GM12878 (cell line): ENCODE results near the gene SULT1A2. TPM values are rescaled to one million over a fixed set of nuclear protein-coding genes. Genes with fewer than 3 reads are reported as not detected.

ENCODE experiments used
- ATAC-seq: fragments of 200-7000 bp; cut with Tn5 transposase; 3 replicates; pipeline ENCODE4 v1.9.1; 2020; ENCODE audit warnings: mild to moderate bottlenecking, moderate library complexity
- BruUV-seq: library from RNA; stranded (reverse); fragments of 400-500 nt; replicated peaks from 2 replicates; lab custom pipeline; 2021; lab: Mats Ljungman, UMichigan
- CTCF ChIA-PET: fragments of 300-600 bp; sonication (Branson Sonifier 250); formaldehyde crosslinking; extraction: SDS; loops from one replicate; lab custom pipeline; 2021; ENCODE audit warnings: inconsistent platforms; lab: Yijun Ruan, JAX
- POLR2A ChIA-PET: fragments of 350-600 bp; formaldehyde crosslinking; extraction: SDS; loops from one replicate; lab custom pipeline; 2021; ENCODE audit warnings: inconsistent platforms; lab: Charles Lee
- RAD21 ChIA-PET: fragments of 300-600 bp; sonication (Branson Sonifier 250); formaldehyde crosslinking; loops from one replicate; lab custom pipeline; 2023; ENCODE audit warnings: antibody characterized with exemption; ENCODE audit not compliant: unreplicated experiment; lab: Charles Lee
- SMC1A ChIA-PET: fragments of 300-600 bp; sonication (Branson Sonifier 250); formaldehyde crosslinking; loops from one replicate; lab custom pipeline; 2023; ENCODE audit not compliant: unreplicated experiment, uncharacterized antibody; lab: Charles Lee
- DNase-seq: peaks from one replicate; pipeline ENCODE4 v3.0.0-alpha.2; 2011; ENCODE audit warnings: low read depth, low spot score
- FAIRE-seq: peaks from 3 replicates; lab custom pipeline; 2011; peaks lifted over from hg19 to GRCh38; lab: Jason Lieb, UNC
- H2AFZ ChIP-seq: 2 replicates; pipeline ENCODE4 v1.6.0; 2011; ENCODE audit warnings: low read depth, low read length, control low read depth; ENCODE audit not compliant: control insufficient read depth
- H3K27ac ChIP-seq: 2 replicates; pipeline ENCODE4 v1.5.1; 2011; ENCODE audit warnings: control low read depth; ENCODE audit not compliant: control insufficient read depth, insufficient read depth
- H3K27me3 ChIP-seq, 2 experiments: replicated peaks in 1 of 2; 2 replicates each; pipeline versions ENCODE4 v1.6.0 to v1.6.1; 2011; ENCODE audit warnings: low read length in 1 of 2; ENCODE audit not compliant: control insufficient read depth in 2 of 2, insufficient read depth in 2 of 2
- H3K36me3 ChIP-seq, 2 experiments: 2 replicates each; pipeline ENCODE4 v1.5.1; 2011; ENCODE audit warnings: low read length in 1 of 2; ENCODE audit not compliant: control insufficient read depth in 2 of 2, insufficient read depth in 2 of 2
- H3K4me1 ChIP-seq: 2 replicates; pipeline ENCODE4 v1.6.1; 2011; ENCODE audit warnings: mild to moderate bottlenecking, low read length, moderate library complexity, mixed read lengths; ENCODE audit not compliant: control insufficient read depth, insufficient read depth
- H3K4me2 ChIP-seq: 2 replicates; pipeline ENCODE4 v1.6.0; 2011; ENCODE audit warnings: control low read depth; ENCODE audit not compliant: control insufficient read depth, insufficient read depth
- H3K4me3 ChIP-seq: fragments of 200-600 bp; sonication (generic); 2 replicates; pipeline ENCODE4 v1.5.1; 2016
- H3K79me2 ChIP-seq: 2 replicates; pipeline ENCODE4 v1.6.0; 2011; ENCODE audit warnings: low read length; ENCODE audit not compliant: control insufficient read depth, insufficient read depth
- H3K9ac ChIP-seq: 2 replicates; pipeline ENCODE4 v1.8.0; 2011; ENCODE audit warnings: low read length, control low read depth, mixed read lengths; ENCODE audit not compliant: control insufficient read depth, insufficient read depth
- H3K9me3 ChIP-seq: replicated peaks from 3 replicates; pipeline ENCODE4 v1.5.1; 2011; ENCODE audit warnings: mild to moderate bottlenecking, low read length; ENCODE audit not compliant: control insufficient read depth, insufficient read depth
- H4K20me1 ChIP-seq: 2 replicates; pipeline ENCODE4 v1.6.0; 2011; ENCODE audit not compliant: control insufficient read depth, insufficient read depth
- BRCA1 ChIP-seq: IDR thresholded peaks from 2 replicates; pipeline ENCODE4 v1.6.1; 2011; ENCODE audit warnings: low read depth, low read length, improper control_type of control experiment
- GATAD2B ChIP-seq: fragments of 450-650 bp; conservative IDR thresholded peaks from 2 replicates; pipeline ENCODE4 v1.6.1; 2017; ENCODE audit warnings: low read depth, mild to moderate bottlenecking, moderate library complexity
- NFYA ChIP-seq: IDR thresholded peaks from 2 replicates; pipeline ENCODE4 v1.6.1; 2011; ENCODE audit warnings: low read depth, mild to moderate bottlenecking, low read length, improper control_type of control experiment, borderline replicate concordance
- SREBF1 ChIP-seq: IDR thresholded peaks from 2 replicates; pipeline ENCODE4 v1.6.1; 2012; ENCODE audit warnings: mild to moderate bottlenecking, low read length
- WGBS: methylation state at CpG from one replicate; pipeline ENCODE4 v1.1.6; 2016; ENCODE audit warnings: low lambda C conversion rate; ENCODE audit not compliant: insufficient replicate concordance, insufficient coverage; ENCODE audit errors: missing lambda C conversion rate; 5-methylcytosine and 5-hydroxymethylcytosine counted together
- in situ Hi-C: fragments of 300-500 bp; cut with MboI; formaldehyde crosslinking; loops from 9 replicates; pipeline ENCODE4 v1.14.3; 2018; ENCODE audit warnings: mixed read lengths
- intact Hi-C: fragments of 100-400 bp; cut with micrococcal nuclease; formaldehyde crosslinking; loops from one replicate; pipeline ENCODE4 v1.14.2; 2022; ENCODE audit not compliant: unreplicated experiment
- polyA plus RNA-seq, 11 experiments: library from polyadenylated mRNA; depleted of rRNA in 4 of 11; unstranded in 6 of 11; stranded (reverse) in 5 of 11; fragments of >200 nt; fragmentation: Nextera tagmentation in 4 of 11; fragmentation: Illumina TruSeq in 1 of 11; extraction: Ambion mirVana in 4 of 11; extraction: Trizol in 1 of 11; gene quantifications; 1 replicate in 1 of 11; 2 replicates in 10 of 11; pipeline versions ENCODE4 v1.2.1 to v1.2.3, GENCODE V29; 2011 to 2016; ENCODE audit warnings: inconsistent platforms in 2 of 11, missing spikeins in 2 of 11, low read depth in 1 of 11
- total RNA-seq, 4 experiments: library from RNA; depleted of rRNA in 3 of 4; stranded (reverse); fragments of >200 nt in 3 of 4; fragmentation: Illumina TruSeq in 1 of 4; extraction: Trizol in 1 of 4; gene quantifications; 2 replicates each; pipeline versions ENCODE4 v1.2.1 to v1.2.3, GENCODE V29; 2013 to 2021
- TF ChIP-seq, protein P1 (sequence below): fragments of 450-650 bp; formaldehyde crosslinking; IDR thresholded peaks from 2 replicates; pipeline ENCODE4 v1.5.0; 2022; ENCODE audit warnings: mild to moderate bottlenecking, missing genetic modification characterization
- TF ChIP-seq, protein P2 (sequence below): fragments of 450-650 bp; conservative IDR thresholded peaks from 2 replicates; pipeline ENCODE4 v1.6.1; 2017; ENCODE audit warnings: mild to moderate bottlenecking, moderate library complexity

Gene SULT1A2
- total and polyA plus RNA-seq, 10 of the 15 experiments (the other 5 are each of a cell fraction or from before 2014, with no cell fraction given): 0.06 to 0.39 (median 0.07) TPM; not detected in 7

DNA sequence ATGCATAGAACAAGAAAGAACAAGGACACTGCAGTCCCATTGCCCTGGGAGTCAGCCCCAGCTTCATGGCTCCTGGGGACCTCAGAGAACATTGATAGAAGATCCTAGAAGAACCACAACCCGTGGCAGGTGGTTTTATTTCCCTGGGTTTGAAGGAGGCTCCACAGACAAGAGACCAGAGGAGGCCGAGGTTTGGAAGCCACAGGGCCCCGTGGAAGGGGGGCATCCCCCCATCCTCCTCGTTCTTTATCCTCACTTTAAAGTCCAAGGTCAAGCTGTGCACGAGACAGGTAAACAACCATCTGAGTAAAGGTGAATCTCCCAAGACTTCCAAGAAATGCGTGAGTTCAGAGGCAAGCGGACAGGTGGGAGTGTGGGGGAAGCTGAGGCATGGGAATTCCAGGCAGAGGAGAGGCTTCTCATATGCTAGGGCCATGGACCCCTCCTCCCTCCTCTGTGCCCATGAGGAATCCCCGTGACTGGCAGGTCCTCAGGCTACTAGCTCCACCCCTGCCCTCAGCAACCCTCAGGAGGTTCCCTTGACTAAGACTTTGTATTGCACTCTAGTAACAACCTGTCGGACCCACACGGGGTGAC lies 13.8 kb upstream of the SULT1A2 start:
- Histone ChIP-seq H2AFZ (no peak overlapping the region), H3K79me2 (no peaks in the 10 kb centered on the region), H3K27ac (no peak overlapping the region), H3K4me1 (no peaks in the 10 kb centered on the region), H3K4me3 (no peak overlapping the region), H4K20me1 (no peaks in the 10 kb centered on the region), H3K9ac (no peak overlapping the region), H3K27me3 (no peaks in the 10 kb centered on the region), H3K36me3 (no peaks in the 10 kb centered on the region), H3K4me2 (no peak overlapping the region), H3K9me3 (no peaks in the 10 kb centered on the region)
- ATAC-seq (no peak), DNase-seq (no peak), FAIRE-seq (no peak)
- ChIA-PET RAD21 (no interaction called here), SMC1A (no interaction called here), POLR2A (interaction anchor here (0.5 kb wide), 1 partner anchor 127 kb away, joined by 5 read pairs; no protein-coding TSS in a partner anchor), CTCF (no interaction called here)
- WGBS: 48% methylated on average over 10 of the region's 10 CpGs
- BruUV-seq: no TSS peak
- TF ChIP-seq SREBF1: no peak
- in situ Hi-C loops (no loop called here), intact Hi-C loops (no loop called here)

DNA sequence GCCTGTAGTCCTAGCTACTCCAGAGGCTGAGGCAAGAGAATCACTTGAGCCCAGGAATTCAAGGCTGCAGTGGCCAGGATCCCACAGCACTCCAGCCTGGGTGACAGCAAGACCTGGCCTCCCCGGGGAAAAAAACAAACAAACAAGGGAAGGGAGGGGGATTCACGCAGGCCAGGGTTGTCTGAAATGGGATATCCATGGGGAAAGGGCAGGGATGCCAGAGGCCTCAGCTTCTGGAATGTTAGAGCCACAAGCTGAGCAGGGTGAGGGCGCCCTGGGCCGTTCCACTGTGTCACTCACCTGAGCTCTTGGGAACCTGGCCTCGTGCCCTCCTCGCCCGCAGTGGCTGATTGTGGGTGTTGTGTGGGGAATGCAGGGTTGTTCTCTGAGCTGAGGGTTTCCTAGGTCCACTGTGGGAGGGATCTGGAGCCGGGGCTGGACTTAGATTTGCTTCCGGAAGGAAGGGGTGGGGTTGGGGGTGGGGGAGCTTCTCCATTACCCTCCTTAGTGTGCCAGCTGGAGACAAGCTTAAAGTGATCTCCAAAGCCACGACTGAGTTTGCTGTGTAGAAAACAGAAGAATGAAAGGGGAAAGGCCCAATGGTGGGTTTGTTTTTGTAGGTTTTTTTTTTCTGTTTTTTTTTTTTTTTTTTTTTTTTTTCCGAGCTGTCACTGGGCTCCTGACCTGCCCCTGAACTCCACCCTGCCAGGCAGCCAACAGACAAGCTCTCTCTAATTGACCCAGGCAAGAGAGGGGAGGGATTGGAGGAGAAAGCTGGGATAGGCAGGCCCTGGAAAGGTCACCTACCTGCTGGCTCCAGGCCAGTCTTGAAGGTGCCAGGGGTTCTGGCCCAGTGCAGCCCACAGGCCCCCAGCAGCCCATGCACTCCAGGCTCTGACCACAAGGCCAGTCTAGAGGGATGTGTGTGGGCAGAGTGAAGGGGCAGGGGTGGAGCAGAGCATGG lies 13.1 kb upstream of the SULT1A2 start, which contains the start of gene SULT1A1:
Gene SULT1A1 (minus strand): TSS at position 414 of the 964 bp plus-strand sequence. CDS start 1,189 bp downstream, outside the sequence.
- ChIA-PET POLR2A (interaction anchor here (0.6 kb wide), 1 partner anchor 136 kb away, joined by 4 read pairs; no protein-coding TSS in a partner anchor), RAD21 (interaction anchor here (0.6 kb wide), 1 partner anchor 1036 kb away, joined by 3 read pairs; no protein-coding TSS in a partner anchor), SMC1A (no interaction called here), CTCF (interaction anchor here (0.6 to 0.7 kb wide), 4 partner anchors 13 to 395 kb away, joined by 3 to 5 read pairs (median 4); partner anchors contain the start of gene SULT1A2)
- no peak within 1 kb of the TSS for H3K27ac ChIP-seq
- no peak within 1 kb of the TSS for H3K4me2 ChIP-seq
- H3K9ac ChIP-seq: no peak within 1 kb of the TSS
- no peaks in the 10 kb centered on the region for H3K79me2 ChIP-seq
- no peaks in the 10 kb centered on the region for H3K27me3 ChIP-seq
- DNase-seq: no peak
- WGBS: 54% methylated on average over 8 of the region's 11 CpGs
- H3K4me3 ChIP-seq: no peak within 1 kb of the TSS
- BruUV-seq: no TSS peak
- H2AFZ ChIP-seq: no peak within 1 kb of the TSS
- no peaks in the 10 kb centered on the region for H3K9me3 ChIP-seq
- ATAC-seq: no peak
- in situ Hi-C loops (no loop called here), intact Hi-C loops (no loop called here)
- H4K20me1 ChIP-seq: no peaks in the 10 kb centered on the region
- H3K36me3 ChIP-seq: no peaks in the 10 kb centered on the region
- no peak for FAIRE-seq
- no peaks in the 10 kb centered on the region for H3K4me1 ChIP-seq
- TF ChIP-seq, protein P1, sequence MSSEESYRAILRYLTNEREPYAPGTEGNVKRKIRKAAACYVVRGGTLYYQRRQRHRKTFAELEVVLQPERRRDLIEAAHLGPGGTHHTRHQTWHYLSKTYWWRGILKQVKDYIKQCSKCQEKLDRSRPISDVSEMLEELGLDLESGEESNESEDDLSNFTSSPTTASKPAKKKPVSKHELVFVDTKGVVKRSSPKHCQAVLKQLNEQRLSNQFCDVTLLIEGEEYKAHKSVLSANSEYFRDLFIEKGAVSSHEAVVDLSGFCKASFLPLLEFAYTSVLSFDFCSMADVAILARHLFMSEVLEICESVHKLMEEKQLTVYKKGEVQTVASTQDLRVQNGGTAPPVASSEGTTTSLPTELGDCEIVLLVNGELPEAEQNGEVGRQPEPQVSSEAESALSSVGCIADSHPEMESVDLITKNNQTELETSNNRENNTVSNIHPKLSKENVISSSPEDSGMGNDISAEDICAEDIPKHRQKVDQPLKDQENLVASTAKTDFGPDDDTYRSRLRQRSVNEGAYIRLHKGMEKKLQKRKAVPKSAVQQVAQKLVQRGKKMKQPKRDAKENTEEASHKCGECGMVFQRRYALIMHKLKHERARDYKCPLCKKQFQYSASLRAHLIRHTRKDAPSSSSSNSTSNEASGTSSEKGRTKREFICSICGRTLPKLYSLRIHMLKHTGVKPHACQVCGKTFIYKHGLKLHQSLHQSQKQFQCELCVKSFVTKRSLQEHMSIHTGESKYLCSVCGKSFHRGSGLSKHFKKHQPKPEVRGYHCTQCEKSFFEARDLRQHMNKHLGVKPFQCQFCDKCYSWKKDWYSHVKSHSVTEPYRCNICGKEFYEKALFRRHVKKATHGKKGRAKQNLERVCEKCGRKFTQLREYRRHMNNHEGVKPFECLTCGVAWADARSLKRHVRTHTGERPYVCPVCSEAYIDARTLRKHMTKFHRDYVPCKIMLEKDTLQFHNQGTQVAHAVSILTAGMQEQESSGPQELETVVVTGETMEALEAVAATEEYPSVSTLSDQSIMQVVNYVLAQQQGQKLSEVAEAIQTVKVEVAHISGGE: no peak
- TF ChIP-seq BRCA1 (no peak), NFYA (no peak), GATAD2B (no peak)
- TF ChIP-seq, protein P2, sequence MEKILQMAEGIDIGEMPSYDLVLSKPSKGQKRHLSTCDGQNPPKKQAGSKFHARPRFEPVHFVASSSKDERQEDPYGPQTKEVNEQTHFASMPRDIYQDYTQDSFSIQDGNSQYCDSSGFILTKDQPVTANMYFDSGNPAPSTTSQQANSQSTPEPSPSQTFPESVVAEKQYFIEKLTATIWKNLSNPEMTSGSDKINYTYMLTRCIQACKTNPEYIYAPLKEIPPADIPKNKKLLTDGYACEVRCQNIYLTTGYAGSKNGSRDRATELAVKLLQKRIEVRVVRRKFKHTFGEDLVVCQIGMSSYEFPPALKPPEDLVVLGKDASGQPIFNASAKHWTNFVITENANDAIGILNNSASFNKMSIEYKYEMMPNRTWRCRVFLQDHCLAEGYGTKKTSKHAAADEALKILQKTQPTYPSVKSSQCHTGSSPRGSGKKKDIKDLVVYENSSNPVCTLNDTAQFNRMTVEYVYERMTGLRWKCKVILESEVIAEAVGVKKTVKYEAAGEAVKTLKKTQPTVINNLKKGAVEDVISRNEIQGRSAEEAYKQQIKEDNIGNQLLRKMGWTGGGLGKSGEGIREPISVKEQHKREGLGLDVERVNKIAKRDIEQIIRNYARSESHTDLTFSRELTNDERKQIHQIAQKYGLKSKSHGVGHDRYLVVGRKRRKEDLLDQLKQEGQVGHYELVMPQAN: no peak
